Activated T-helper 1 cell treated with anti-CD3 and anti-CD28 coated beads, Interleukin-12 subunit alpha, Interleukin-12 subunit beta, Interleukin-2, Interleukin-4 antibody, amounts not matched to agents 30 ng/mL and 10 ng/mL and 1 ng/mL, durations not matched to agents 14 hours and 24 hours and 36 hours (primary cell): ENCODE data around the gene DCXR. TPM values are rescaled to one million over a fixed set of nuclear protein-coding genes. Genes with fewer than 3 reads are reported as not detected.
"Not testable (repeated sequence)": the region's sequence is repeated elsewhere in the genome, so short reads cannot be mapped to it uniquely, and the experiment has no call there.

Experiments
- DNase-seq: peaks from one replicate; pipeline ENCODE4 v3.0.0; 2021; ENCODE audit warnings: low spot score
- H3K27ac Mint-ChIP-seq: one replicate; pipeline ENCODE4 v1.8.0; 2021; ENCODE audit warnings: mild to moderate bottlenecking, mixed read lengths
- H3K27me3 Mint-ChIP-seq: one replicate; pipeline ENCODE4 v1.8.0; 2022; ENCODE audit warnings: mild to moderate bottlenecking, moderate library complexity, mixed read lengths; ENCODE audit not compliant: insufficient read depth
- H3K36me3 Mint-ChIP-seq: one replicate; pipeline ENCODE4 v1.8.0; 2021; ENCODE audit warnings: low read depth, mixed read lengths
- H3K4me1 Mint-ChIP-seq: one replicate; pipeline ENCODE4 v1.8.0; 2021; ENCODE audit warnings: low read depth, mixed read lengths
- H3K4me3 Mint-ChIP-seq: one replicate; pipeline ENCODE4 v1.8.0; 2021; ENCODE audit warnings: mild to moderate bottlenecking, moderate library complexity, mixed read lengths
- H3K9me3 Mint-ChIP-seq: one replicate; pipeline ENCODE4 v1.8.0; 2021; ENCODE audit warnings: mixed read lengths
- intact Hi-C: fragments of 100-400 bp; cut with micrococcal nuclease; formaldehyde crosslinking; loops from one replicate; pipeline ENCODE4 v1.15.1; 2024
- total RNA-seq: library from RNA; stranded (reverse); gene quantifications from 2 replicates; pipeline ENCODE4 v1.2.3, GENCODE V29; 2022

DCXR gene
- total RNA-seq, 1 donor from 2014 or later, result 125 TPM

- DNase-seq, result no peak
- H3K9me3 Mint-ChIP-seq, result no peaks in the 10 kb centered on the region
- peaks cover 14% of the 10 kb centered on the region for H3K4me1 Mint-ChIP-seq
- intact Hi-C loops, result no loop called here
- H3K27me3 Mint-ChIP-seq, result no peaks in the 10 kb centered on the region
- H3K36me3 Mint-ChIP-seq, result peaks cover 8% of the 10 kb centered on the region
- no peak overlapping the region for H3K27ac Mint-ChIP-seq
- no peak overlapping the region for H3K4me3 Mint-ChIP-seq
These were observed 11.6 kb upstream of the DCXR start for GRCh38 chr17:82049106-82049505.

- Mint-ChIP-seq H3K36me3 (peaks cover 8% of the 10 kb centered on the region), H3K27ac (no peak overlapping the region), H3K9me3 (no peaks in the 10 kb centered on the region), H3K4me1 (peaks cover 14% of the 10 kb centered on the region), H3K4me3 (peak overlapping the region; percentile 59), H3K27me3 (no peaks in the 10 kb centered on the region)
- intact Hi-C loops, result no loop called here
- no peak for DNase-seq
These were observed 11.1 kb upstream of the DCXR start for GRCh38 chr17:82048571-82048971.

- no peak for DNase-seq
- intact Hi-C loops, result no loop called here
- Mint-ChIP-seq H3K27ac (no peak overlapping the region), H3K9me3 (no peaks in the 10 kb centered on the region), H3K4me1 (peaks cover 14% of the 10 kb centered on the region), H3K36me3 (peaks cover 8% of the 10 kb centered on the region), H3K27me3 (no peaks in the 10 kb centered on the region), H3K4me3 (peak overlapping the region; percentile 20)
These were observed 10.5 kb upstream of the DCXR start for GRCh38 chr17:82047914-82048570.

GRCh38 chr17:82047379-82047778 lies 9.9 kb upstream of the DCXR start:
- Mint-ChIP-seq H3K4me3 (peak overlapping the region; percentile 20), H3K9me3 (no peaks in the 10 kb centered on the region), H3K4me1 (peaks cover 14% of the 10 kb centered on the region), H3K27ac (no peak overlapping the region), H3K36me3 (peaks cover 8% of the 10 kb centered on the region), H3K27me3 (no peaks in the 10 kb centered on the region)
- intact Hi-C loops, result no loop called here
- no peak for DNase-seq

- Mint-ChIP-seq H3K4me3 (no peak overlapping the region), H3K9me3 (no peaks in the 10 kb centered on the region), H3K27ac (no peak overlapping the region), H3K4me1 (peaks cover 14% of the 10 kb centered on the region), H3K27me3 (no peaks in the 10 kb centered on the region), H3K36me3 (peaks cover 8% of the 10 kb centered on the region)
- intact Hi-C loops, result no loop called here
- DNase-seq, result no peak
These were observed 9.4 kb upstream of the DCXR start for GRCh38 chr17:82046903-82047302.

GRCh38 chr17:82045936-82046484 lies 8.5 kb upstream of the DCXR start:
- Mint-ChIP-seq H3K27me3 (no peaks in the 10 kb centered on the region), H3K36me3 (peaks cover 8% of the 10 kb centered on the region), H3K27ac (no peak overlapping the region), H3K4me1 (peaks cover 14% of the 10 kb centered on the region), H3K4me3 (no peak overlapping the region), H3K9me3 (no peaks in the 10 kb centered on the region)
- DNase-seq, result no peak
- intact Hi-C loops, result no loop called here

- no peaks in the 10 kb centered on the region for H3K9me3 Mint-ChIP-seq
- peaks cover 5% of the 10 kb centered on the region for H3K36me3 Mint-ChIP-seq
- intact Hi-C loops, result no loop called here
- no peak overlapping the region for H3K4me3 Mint-ChIP-seq
- no peak overlapping the region for H3K27ac Mint-ChIP-seq
- no peak for DNase-seq
- peaks cover 14% of the 10 kb centered on the region for H3K4me1 Mint-ChIP-seq
- peaks cover 2% of the 10 kb centered on the region for H3K27me3 Mint-ChIP-seq
These were observed 6.0 kb upstream of the DCXR start for GRCh38 chr17:82043507-82043906.

- Mint-ChIP-seq H3K27ac (no peak overlapping the region), H3K4me1 (peaks cover 19% of the 10 kb centered on the region), H3K9me3 (no peaks in the 10 kb centered on the region), H3K4me3 (no peak overlapping the region), H3K27me3 (peaks cover 2% of the 10 kb centered on the region), H3K36me3 (peaks cover 4% of the 10 kb centered on the region)
- no peak for DNase-seq
- intact Hi-C loops, result no loop called here
These were observed 5.2 kb upstream of the DCXR start for GRCh38 chr17:82042649-82043048.

- DNase-seq, result no peak
- no peak overlapping the region for H3K4me3 Mint-ChIP-seq
- H3K27ac Mint-ChIP-seq, result no peak overlapping the region
- H3K9me3 Mint-ChIP-seq, result no peaks in the 10 kb centered on the region
- intact Hi-C loops, result no loop called here
- H3K27me3 Mint-ChIP-seq, result peaks cover 2% of the 10 kb centered on the region
- no peaks in the 10 kb centered on the region for H3K36me3 Mint-ChIP-seq
- H3K4me1 Mint-ChIP-seq, result peaks cover 14% of the 10 kb centered on the region
These were observed 3.8 kb upstream of the DCXR start for GRCh38 chr17:82041144-82041814.

- DNase-seq, result no peak
- Mint-ChIP-seq H3K4me3 (no peak overlapping the region), H3K36me3 (peaks cover 10% of the 10 kb centered on the region), H3K27me3 (peaks cover 2% of the 10 kb centered on the region), H3K27ac (no peak overlapping the region), H3K9me3 (no peaks in the 10 kb centered on the region), H3K4me1 (peaks cover 24% of the 10 kb centered on the region)
- intact Hi-C loops, result loop anchor here (5.0 kb wide), 1 partner anchor 167 kb away; the partner anchor contains the start of gene ARHGDIA
These were observed 2.3 kb upstream of the DCXR start for GRCh38 chr17:82039695-82040299.

- Mint-ChIP-seq H3K4me3 (peak overlapping the region; percentile 49), H3K27ac (peak overlapping the region; percentile 41), H3K36me3 (peaks cover 11% of the 10 kb centered on the region), H3K4me1 (peaks cover 24% of the 10 kb centered on the region)
- intact Hi-C loops, result loop anchor here (5.0 kb wide), 1 partner anchor 167 kb away; the partner anchor contains the start of gene ARHGDIA
- DNase-seq, H3K9me3 Mint-ChIP-seq, H3K27me3 Mint-ChIP-seq: not testable (repeated sequence)
These were observed 1.4 kb upstream of the DCXR start for GRCh38 chr17:82038796-82039409.

- H3K36me3 Mint-ChIP-seq, result peaks cover 11% of the 10 kb centered on the region
- no peak for DNase-seq
- intact Hi-C loops, result loop anchor here (1.0 to 5.0 kb wide), 5 partner anchors 13 to 380 kb away; partner anchors contain the start of genes ARHGDIA, FASN, GPS1 and HEXD
- peaks cover 24% of the 10 kb centered on the region for H3K4me1 Mint-ChIP-seq
- H3K27me3 Mint-ChIP-seq, result peaks cover 2% of the 10 kb centered on the region
- peak overlapping the region; percentile 93 for H3K27ac Mint-ChIP-seq
- no peaks in the 10 kb centered on the region for H3K9me3 Mint-ChIP-seq
- H3K4me3 Mint-ChIP-seq, result peak overlapping the region; percentile 85
These were observed 345 bp upstream of the DCXR start for GRCh38 chr17:82037889-82038195.
